GM12801 (cell line): ENCODE measurements around the gene TMEM255A.

ENCODE experiments used
- CTCF ChIP-seq: IDR thresholded peaks from one replicate; pipeline ENCODE4 v1.5.1; 2011; ENCODE audit warnings: control low read depth; ENCODE audit not compliant: insufficient read length; ENCODE audit errors: extremely low read depth

TMEM255A gene

GRCh38 chrX:120310861-120311726 is at the start of gene TMEM255A:
Gene TMEM255A, minus strand, starts transcription at chrX:120311461. Its CDS starts 152 bp downstream, at chrX:120311309.
- no peak for TF ChIP-seq CTCF

GRCh38 chrX:120358737-120359456 is 47.6 kb upstream of the TMEM255A start:
- TF ChIP-seq CTCF, result no peak

- no peak for TF ChIP-seq CTCF
These were observed 45.9 kb upstream of the TMEM255A start for GRCh38 chrX:120357186-120357585.

- TF ChIP-seq CTCF, result no peak
These were observed 44.8 kb upstream of the TMEM255A start for GRCh38 chrX:120356084-120356483.

GRCh38 chrX:120350450-120351138 is 39.3 kb upstream of the TMEM255A start:
- TF ChIP-seq CTCF, result no peak

- no peak for TF ChIP-seq CTCF
These were observed 25.6 kb upstream of the TMEM255A start for GRCh38 chrX:120336899-120337298.

GRCh38 chrX:120335289-120335688 is 24.0 kb upstream of the TMEM255A start:
- TF ChIP-seq CTCF, result no peak
